ENCODE measurements around the gene CD1C. TPM values are rescaled to one million over a fixed set of nuclear protein-coding genes. Genes with fewer than 3 reads are reported as not detected.
"Not testable (repeated sequence)": the region's sequence is repeated elsewhere in the genome, so short reads cannot be mapped to it uniquely, and the experiment has no call there.

CD1C gene
- polyA plus RNA-seq, 1 donor (not counting 4 experiments of a cell fraction or from before 2014, with no cell fraction given) = not detected

DNA sequence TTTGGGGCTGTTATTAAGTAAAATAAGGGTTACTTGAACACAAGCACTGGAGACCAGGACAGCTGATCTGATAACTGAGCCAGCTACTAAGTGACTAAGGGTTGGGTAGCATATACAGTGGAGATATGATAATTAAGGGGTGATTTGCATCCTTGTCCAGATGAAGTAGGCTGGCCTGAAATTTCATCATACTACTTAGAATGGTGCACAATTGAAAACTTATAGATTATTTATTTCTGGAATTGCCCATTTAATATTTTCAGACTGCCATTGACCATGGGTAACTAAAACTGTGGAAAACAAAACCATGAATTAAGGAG is 45.5 kb downstream of the CD1C start:
- FAIRE-seq = no peak
- dilution Hi-C loops (cut with MboI; ENCODE audit: extremely low pct_ligation_motif_present, low sequenced_read_pairs) = no loop called here
- no peak overlapping the region for H3K9ac ChIP-seq (ENCODE audit: control insufficient read depth, extremely low read depth, insufficient read depth, low read length)

DNA sequence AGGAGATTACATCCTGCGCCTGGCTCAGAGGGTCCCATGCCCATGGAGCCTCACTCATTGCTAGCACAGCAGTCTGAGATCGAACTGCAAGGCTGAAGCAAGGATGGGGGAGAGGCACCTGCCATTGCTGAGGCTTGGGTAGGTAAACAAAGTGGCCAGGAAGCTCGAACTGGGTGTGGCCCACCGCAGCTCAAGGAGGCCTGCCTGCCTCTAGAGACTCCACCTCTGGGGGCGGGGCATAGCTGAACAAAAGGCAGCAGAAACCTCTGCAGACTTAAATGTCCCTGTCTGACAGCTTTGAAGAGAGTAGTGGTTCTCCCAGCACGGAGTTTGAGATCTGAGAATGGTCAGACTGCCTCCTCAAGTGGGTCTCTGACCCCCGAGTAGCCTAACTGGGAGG is 46.7 kb downstream of the CD1C start:
- H3K9me1 ChIP-seq (ENCODE audit: control insufficient read depth, extremely low read depth, insufficient read depth, low read length); H3K9me3 ChIP-seq (ENCODE audit: control insufficient read depth, low read depth, low read length); DNase-seq (ENCODE audit: low read depth, low spot score); FAIRE-seq; H3K79me2 ChIP-seq (ENCODE audit: control insufficient read depth, insufficient read depth, low read length); H3K27ac ChIP-seq (ENCODE audit: control insufficient read depth, insufficient read depth, low read length); H3K4me3 ChIP-seq (ENCODE audit: control insufficient read depth in 2 of 3, extremely low read depth in 1 of 3, insufficient read depth in 2 of 3, low read depth in 1 of 3, low read length in 3 of 3); H2AFZ ChIP-seq (ENCODE audit: control insufficient read depth, low read length); H4K20me1 ChIP-seq (ENCODE audit: control insufficient read depth, extremely low read depth, insufficient read depth, low read length); H3K27me3 ChIP-seq (ENCODE audit: control insufficient read depth, extremely low read depth, insufficient read depth, low read length); dilution Hi-C loops (cut with MboI; ENCODE audit: extremely low pct_ligation_motif_present, low sequenced_read_pairs); H3K36me3 ChIP-seq (ENCODE audit: control insufficient read depth in 2 of 2, extremely low read depth in 1 of 2, insufficient read depth in 2 of 2, low read length in 2 of 2); H3K4me1 ChIP-seq (ENCODE audit: control insufficient read depth, extremely low read depth, insufficient read depth, low read length); H3K9ac ChIP-seq (ENCODE audit: control insufficient read depth, extremely low read depth, insufficient read depth, low read length); H3K4me2 ChIP-seq (ENCODE audit: control insufficient read depth, extremely low read depth, insufficient read depth, low read depth, low read length): not testable (repeated sequence)

More for the DNA sequence above, 45.5 kb downstream of the CD1C start:
- H3K4me1 ChIP-seq (ENCODE audit: control insufficient read depth, extremely low read depth, insufficient read depth, low read length) = no peaks in the 10 kb centered on the region
- no peaks in the 10 kb centered on the region for H4K20me1 ChIP-seq (ENCODE audit: control insufficient read depth, extremely low read depth, insufficient read depth, low read length)
- H3K27me3 ChIP-seq (ENCODE audit: control insufficient read depth, extremely low read depth, insufficient read depth, low read length) = no peaks in the 10 kb centered on the region
- H3K4me2 ChIP-seq (ENCODE audit: control insufficient read depth, extremely low read depth, insufficient read depth, low read depth, low read length) = no peak overlapping the region
- no peak overlapping the region for H3K4me3 ChIP-seq (ENCODE audit: control insufficient read depth in 2 of 3, extremely low read depth in 1 of 3, insufficient read depth in 2 of 3, low read depth in 1 of 3, low read length in 3 of 3)
- TF ChIP-seq EZH2 (IDR thresholded peaks at IDR 0.05; ENCODE audit: low read length) = no peak
- TF ChIP-seq, protein P1, sequence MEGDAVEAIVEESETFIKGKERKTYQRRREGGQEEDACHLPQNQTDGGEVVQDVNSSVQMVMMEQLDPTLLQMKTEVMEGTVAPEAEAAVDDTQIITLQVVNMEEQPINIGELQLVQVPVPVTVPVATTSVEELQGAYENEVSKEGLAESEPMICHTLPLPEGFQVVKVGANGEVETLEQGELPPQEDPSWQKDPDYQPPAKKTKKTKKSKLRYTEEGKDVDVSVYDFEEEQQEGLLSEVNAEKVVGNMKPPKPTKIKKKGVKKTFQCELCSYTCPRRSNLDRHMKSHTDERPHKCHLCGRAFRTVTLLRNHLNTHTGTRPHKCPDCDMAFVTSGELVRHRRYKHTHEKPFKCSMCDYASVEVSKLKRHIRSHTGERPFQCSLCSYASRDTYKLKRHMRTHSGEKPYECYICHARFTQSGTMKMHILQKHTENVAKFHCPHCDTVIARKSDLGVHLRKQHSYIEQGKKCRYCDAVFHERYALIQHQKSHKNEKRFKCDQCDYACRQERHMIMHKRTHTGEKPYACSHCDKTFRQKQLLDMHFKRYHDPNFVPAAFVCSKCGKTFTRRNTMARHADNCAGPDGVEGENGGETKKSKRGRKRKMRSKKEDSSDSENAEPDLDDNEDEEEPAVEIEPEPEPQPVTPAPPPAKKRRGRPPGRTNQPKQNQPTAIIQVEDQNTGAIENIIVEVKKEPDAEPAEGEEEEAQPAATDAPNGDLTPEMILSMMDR (optimal IDR thresholded peaks at IDR 0.05 in 1 of 3, IDR thresholded peaks at IDR 0.05 in 1 of 3, conservative IDR thresholded peaks at IDR 0.05 in 1 of 3; ENCODE audit: extremely low read depth in 1 of 3, insufficient read depth in 2 of 3, low read length in 3 of 3) = no peak
- no peaks in the 10 kb centered on the region for H3K9me3 ChIP-seq (ENCODE audit: control insufficient read depth, low read depth, low read length)
- H3K27ac ChIP-seq (ENCODE audit: control insufficient read depth, insufficient read depth, low read length) = no peak overlapping the region
- H3K36me3 ChIP-seq (ENCODE audit: control insufficient read depth in 2 of 2, extremely low read depth in 1 of 2, insufficient read depth in 2 of 2, low read length in 2 of 2) = no peaks in the 10 kb centered on the region
- H2AFZ ChIP-seq (ENCODE audit: control insufficient read depth, low read length) = no peak overlapping the region
- DNase-seq (ENCODE audit: low read depth, low spot score) = no peak
- H3K9me1 ChIP-seq (ENCODE audit: control insufficient read depth, extremely low read depth, insufficient read depth, low read length) = no peaks in the 10 kb centered on the region
- no peaks in the 10 kb centered on the region for H3K79me2 ChIP-seq (ENCODE audit: control insufficient read depth, insufficient read depth, low read length)

Other genes with a start within 250 kb of the CD1C start
- 2.5 to 3.0 TPM (median 2.8 TPM) in 3 replicates for gene CD1D, start 109.0 kb upstream of the CD1C start, polyA plus RNA-seq
- not detected in 3 replicates for gene CD1A, start 35.5 kb upstream of the CD1C start, polyA plus RNA-seq
- not detected in 3 replicates for gene CD1B, start 41.6 kb downstream of the CD1C start, polyA plus RNA-seq
- not detected in 3 replicates for gene CD1E, start 64.0 kb downstream of the CD1C start, polyA plus RNA-seq
- gene OR10T2, start 109.5 kb downstream of the CD1C start, polyA plus RNA-seq = not detected in 3 replicates
- gene OR10K2, start 136.3 kb downstream of the CD1C start, polyA plus RNA-seq = not detected in 3 replicates
- not detected in 3 replicates for gene OR10K1, start 171.9 kb downstream of the CD1C start, polyA plus RNA-seq
- gene OR10R2, start 182.3 kb downstream of the CD1C start, polyA plus RNA-seq = not detected in 3 replicates

Data from keratinocyte (primary cell).